WTC11 (cell line): ENCODE measurements around the gene GPRIN3.

ENCODE experiments used
- CREB1 ChIP-seq: sonication (generic); formaldehyde crosslinking; IDR thresholded peaks from 2 replicates; pipeline ENCODE4 v1.8.0; 2023; ENCODE audit warnings: mild to moderate bottlenecking, missing genetic modification reagents
- GTF2I ChIP-seq: fragments of 250-450 bp; sonication (Bioruptor Pico); conservative IDR thresholded peaks from 2 replicates; pipeline ENCODE4 v1.4.0; 2021; ENCODE audit warnings: mild to moderate bottlenecking
- KAT7 ChIP-seq: sonication (generic); formaldehyde crosslinking; IDR thresholded peaks from 2 replicates; pipeline ENCODE4 v1.8.1; 2023; ENCODE audit warnings: missing genetic modification reagents, mild to moderate bottlenecking, borderline replicate concordance
- NFE2L1 ChIP-seq: sonication (generic); formaldehyde crosslinking; IDR thresholded peaks from 2 replicates; pipeline ENCODE4 v1.8.1; 2023; ENCODE audit warnings: missing genetic modification reagents
- NFYB ChIP-seq: sonication (generic); formaldehyde crosslinking; conservative IDR thresholded peaks from 2 replicates; pipeline ENCODE4 v1.8.0; 2022; ENCODE audit warnings: low read depth, missing genetic modification reagents
- SP1 ChIP-seq: sonication (generic); formaldehyde crosslinking; conservative IDR thresholded peaks from 2 replicates; pipeline ENCODE4 v1.8.1; 2022; ENCODE audit warnings: missing genetic modification reagents
- TP53 ChIP-seq: sonication (generic); formaldehyde crosslinking; IDR thresholded peaks from 2 replicates; pipeline ENCODE4 v1.8.1; 2023; ENCODE audit warnings: mild to moderate bottlenecking, missing genetic modification reagents
- TF ChIP-seq, protein P1 (sequence below): sonication (generic); formaldehyde crosslinking; IDR thresholded peaks from 2 replicates; pipeline ENCODE4 v1.8.1; 2023; ENCODE audit warnings: mild to moderate bottlenecking, missing genetic modification reagents
- TF ChIP-seq, protein P2 (sequence below): sonication (generic); formaldehyde crosslinking; IDR thresholded peaks from 2 replicates; pipeline ENCODE4 v1.8.0; 2022; ENCODE audit warnings: mild to moderate bottlenecking, missing genetic modification reagents
- TF ChIP-seq, protein P3 (sequence below): fragments of 200-600 bp; IDR thresholded peaks from 2 replicates; pipeline ENCODE4 v1.8.0; 2022; ENCODE audit warnings: antibody characterized with exemption
- TF ChIP-seq, protein P4 (sequence below): sonication (generic); formaldehyde crosslinking; IDR thresholded peaks from 2 replicates; pipeline ENCODE4 v1.8.0; 2022; ENCODE audit warnings: mild to moderate bottlenecking, missing genetic modification reagents

DNA sequence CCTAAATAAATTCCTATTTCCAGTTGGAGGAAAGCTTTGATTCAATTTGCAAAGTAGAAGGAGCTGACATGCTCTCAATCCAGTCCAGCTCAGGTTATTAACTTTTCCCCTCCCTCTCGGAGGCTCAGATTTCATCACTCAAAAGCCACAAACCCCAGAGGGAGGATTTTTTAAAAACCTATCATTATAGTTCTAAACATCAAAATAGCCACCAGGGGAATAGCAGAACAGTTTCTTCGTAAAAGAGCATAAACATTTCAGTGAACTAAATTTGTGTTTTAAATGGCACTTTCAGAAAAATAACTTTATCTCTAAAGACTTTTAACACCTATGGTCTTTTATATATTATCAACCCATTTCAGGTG lies 8.8 kb downstream of the GPRIN3 start:
- TF ChIP-seq, protein P1, sequence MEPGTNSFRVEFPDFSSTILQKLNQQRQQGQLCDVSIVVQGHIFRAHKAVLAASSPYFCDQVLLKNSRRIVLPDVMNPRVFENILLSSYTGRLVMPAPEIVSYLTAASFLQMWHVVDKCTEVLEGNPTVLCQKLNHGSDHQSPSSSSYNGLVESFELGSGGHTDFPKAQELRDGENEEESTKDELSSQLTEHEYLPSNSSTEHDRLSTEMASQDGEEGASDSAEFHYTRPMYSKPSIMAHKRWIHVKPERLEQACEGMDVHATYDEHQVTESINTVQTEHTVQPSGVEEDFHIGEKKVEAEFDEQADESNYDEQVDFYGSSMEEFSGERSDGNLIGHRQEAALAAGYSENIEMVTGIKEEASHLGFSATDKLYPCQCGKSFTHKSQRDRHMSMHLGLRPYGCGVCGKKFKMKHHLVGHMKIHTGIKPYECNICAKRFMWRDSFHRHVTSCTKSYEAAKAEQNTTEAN (CRISPR knock-in tag), result no peak
- TF ChIP-seq KAT7 (CRISPR knock-in tag) (no peak), TP53 (CRISPR knock-in tag) (no peak), GTF2I (CRISPR knock-in tag) (no peak), SP1 (no peak), NFYB (CRISPR knock-in tag) (no peak), NFE2L1 (no peak), CREB1 (no peak)
- TF ChIP-seq, protein P2, sequence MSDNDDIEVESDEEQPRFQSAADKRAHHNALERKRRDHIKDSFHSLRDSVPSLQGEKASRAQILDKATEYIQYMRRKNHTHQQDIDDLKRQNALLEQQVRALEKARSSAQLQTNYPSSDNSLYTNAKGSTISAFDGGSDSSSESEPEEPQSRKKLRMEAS (CRISPR knock-in tag), result no peak
- TF ChIP-seq, protein P3, sequence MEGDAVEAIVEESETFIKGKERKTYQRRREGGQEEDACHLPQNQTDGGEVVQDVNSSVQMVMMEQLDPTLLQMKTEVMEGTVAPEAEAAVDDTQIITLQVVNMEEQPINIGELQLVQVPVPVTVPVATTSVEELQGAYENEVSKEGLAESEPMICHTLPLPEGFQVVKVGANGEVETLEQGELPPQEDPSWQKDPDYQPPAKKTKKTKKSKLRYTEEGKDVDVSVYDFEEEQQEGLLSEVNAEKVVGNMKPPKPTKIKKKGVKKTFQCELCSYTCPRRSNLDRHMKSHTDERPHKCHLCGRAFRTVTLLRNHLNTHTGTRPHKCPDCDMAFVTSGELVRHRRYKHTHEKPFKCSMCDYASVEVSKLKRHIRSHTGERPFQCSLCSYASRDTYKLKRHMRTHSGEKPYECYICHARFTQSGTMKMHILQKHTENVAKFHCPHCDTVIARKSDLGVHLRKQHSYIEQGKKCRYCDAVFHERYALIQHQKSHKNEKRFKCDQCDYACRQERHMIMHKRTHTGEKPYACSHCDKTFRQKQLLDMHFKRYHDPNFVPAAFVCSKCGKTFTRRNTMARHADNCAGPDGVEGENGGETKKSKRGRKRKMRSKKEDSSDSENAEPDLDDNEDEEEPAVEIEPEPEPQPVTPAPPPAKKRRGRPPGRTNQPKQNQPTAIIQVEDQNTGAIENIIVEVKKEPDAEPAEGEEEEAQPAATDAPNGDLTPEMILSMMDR, result no peak
- TF ChIP-seq, protein P4, sequence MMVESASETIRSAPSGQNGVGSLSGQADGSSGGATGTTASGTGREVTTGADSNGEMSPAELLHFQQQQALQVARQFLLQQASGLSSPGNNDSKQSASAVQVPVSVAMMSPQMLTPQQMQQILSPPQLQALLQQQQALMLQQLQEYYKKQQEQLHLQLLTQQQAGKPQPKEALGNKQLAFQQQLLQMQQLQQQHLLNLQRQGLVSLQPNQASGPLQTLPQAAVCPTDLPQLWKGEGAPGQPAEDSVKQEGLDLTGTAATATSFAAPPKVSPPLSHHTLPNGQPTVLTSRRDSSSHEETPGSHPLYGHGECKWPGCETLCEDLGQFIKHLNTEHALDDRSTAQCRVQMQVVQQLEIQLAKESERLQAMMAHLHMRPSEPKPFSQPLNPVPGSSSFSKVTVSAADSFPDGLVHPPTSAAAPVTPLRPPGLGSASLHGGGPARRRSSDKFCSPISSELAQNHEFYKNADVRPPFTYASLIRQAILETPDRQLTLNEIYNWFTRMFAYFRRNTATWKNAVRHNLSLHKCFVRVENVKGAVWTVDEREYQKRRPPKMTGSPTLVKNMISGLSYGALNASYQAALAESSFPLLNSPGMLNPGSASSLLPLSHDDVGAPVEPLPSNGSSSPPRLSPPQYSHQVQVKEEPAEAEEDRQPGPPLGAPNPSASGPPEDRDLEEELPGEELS (CRISPR knock-in tag), result no peak
